ENCODE results near the gene RCBTB2.
"Not testable (repeated sequence)": the region's sequence is repeated elsewhere in the genome, so short reads cannot be mapped to it uniquely, and the experiment has no call there.

The RCBTB2 gene

DNA sequence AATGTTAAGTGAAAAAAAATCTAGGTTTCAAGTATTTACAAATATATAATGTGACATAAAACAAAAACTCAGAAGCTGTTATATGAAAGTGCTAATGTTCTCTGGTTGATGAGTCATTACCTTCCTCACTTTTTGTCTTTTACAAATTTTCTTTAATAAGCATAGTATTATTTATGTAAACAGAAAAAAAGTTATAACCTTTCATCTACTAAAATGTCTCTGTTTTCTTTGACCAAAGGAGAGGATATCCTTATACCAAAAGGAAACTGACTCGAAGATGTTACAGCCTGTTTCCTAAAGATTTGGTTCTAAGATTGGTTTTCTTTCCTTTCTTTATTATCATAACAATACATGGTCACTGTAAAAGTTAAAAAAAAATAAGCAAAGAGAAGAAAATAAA is 38.0 kb downstream of the RCBTB2 start:
- no peak for DNase-seq (ENCODE audit: low read depth, low spot score)

DNA sequence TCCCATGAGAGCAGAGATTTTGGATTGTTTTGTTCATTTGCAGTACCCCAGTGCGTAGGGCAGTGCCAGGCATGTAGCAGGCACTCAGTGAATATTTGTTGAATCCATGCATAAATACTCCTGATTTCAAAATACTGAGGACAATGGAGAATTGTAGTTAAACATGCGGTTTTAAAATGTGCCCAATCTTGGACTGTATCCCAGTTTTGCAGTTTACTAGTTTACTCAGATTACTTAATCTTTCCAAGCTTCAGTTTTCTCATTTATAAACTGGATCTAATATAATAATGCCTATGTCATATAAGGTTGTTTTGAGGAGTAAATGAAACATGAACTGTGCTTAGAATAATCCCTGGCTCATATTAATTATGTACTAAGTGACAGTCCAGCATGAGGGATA is 39.0 kb downstream of the RCBTB2 start:
- DNase-seq (ENCODE audit: low read depth, low spot score), result no peak

DNA sequence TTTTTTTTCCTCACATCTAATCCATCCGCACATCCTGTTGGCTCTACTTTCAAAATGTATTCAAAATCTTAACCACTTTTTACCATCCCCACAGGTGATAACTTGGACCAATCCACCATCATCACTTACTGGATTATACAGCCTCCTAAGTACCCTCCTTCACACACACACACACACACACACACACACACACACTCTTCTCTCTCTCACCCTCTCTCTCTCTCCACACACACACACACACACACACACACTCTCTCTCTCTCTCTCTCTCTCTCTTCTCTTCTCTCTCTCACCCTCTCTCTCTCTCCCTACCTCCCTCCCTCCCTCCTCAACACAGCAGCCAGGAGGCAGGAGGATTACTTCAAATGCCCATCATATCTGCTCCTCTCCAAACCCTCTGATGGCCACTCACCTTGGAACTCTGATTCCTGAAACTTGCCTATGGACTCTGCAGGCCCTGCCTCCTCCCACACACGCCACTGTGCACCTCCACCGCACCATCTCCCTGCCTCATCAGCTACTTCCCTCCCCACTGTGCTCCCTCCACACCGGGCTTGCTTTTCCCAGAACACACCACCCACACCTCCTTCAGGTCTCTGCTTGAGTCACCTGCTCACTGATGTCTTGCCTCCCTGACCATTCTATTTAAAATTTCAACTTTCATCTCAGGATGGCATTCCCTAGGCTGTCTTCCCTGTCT is 39.7 kb downstream of the RCBTB2 start:
- no peak for DNase-seq (ENCODE audit: low read depth, low spot score)

DNA sequence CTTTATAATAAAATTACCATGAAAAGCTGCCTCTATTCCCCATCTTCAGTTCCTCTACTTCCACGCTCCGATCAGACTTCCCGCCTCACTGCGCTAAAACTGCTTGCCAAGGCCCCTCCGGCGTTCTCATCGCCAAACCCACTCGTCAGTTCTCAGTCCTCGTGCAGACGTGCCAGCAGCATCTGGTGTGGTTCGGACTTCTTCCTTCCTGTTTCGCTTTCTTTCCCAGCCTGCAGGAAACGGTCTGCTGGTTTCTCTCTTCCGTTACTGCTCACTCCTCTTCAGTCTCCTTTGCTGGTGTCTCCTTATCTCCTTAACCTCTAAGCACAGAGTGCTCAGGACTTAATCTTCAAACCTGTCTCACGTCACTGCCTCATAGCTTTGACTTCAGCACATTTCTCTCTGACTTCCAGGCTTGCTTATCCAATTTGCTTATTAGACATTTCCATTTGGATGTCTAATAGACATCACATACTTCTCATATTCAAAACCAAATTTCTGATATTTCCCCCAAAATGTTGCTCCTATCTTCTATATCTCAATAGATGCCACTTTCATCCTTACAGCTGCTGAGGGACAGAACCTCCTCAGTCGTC is 40.3 kb downstream of the RCBTB2 start:
- no peak for DNase-seq (ENCODE audit: low read depth, low spot score)

DNA sequence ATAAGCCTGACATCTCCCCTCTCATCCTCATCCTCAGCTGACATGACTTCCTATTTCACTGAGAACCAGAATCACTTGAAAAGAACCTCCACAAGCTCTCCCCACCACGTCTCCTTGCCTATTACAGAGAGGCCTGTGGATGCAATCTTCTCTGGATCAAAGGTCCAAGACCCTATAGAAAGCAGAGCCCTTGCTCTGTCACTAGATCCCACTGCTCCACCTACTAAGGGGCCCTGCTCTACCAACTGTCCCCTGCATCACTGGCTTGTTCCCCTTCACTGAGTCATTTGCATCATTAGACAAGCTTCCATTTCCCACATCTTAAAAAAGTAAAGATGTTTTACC is 40.8 kb downstream of the RCBTB2 start:
- DNase-seq (ENCODE audit: low read depth, low spot score), result no peak

DNA sequence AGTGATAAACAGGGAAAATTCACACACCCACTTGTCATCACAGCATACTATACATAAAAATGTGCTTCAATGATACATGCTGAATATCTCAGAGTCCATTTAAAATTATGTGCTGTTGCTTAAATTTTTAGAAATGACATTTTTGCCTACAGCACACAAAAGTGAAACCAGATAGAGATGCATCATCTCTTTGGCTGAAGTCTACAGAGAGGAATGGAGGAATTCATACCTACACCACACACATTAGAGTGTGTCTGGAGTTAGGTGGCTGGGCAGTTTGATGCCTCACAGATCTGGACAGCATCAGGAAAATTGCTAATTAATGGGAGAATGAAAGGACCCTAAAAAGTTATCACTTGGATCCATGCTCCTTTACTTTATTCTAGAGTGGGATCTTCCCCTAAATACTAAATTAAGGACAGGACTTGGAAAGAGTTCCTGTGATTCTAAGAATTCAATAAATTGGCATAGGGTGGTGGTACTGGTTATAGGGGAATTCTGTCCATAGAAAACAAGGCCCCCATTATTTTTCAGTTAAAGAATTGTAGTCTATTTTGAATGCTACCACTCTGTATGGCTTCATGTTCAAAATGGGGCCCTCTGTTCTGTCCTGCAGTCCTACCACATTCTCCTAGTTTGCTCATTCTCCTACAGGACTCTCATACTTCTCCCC is 41.3 kb downstream of the RCBTB2 start:
- DNase-seq (ENCODE audit: low read depth, low spot score), result no peak

DNA sequence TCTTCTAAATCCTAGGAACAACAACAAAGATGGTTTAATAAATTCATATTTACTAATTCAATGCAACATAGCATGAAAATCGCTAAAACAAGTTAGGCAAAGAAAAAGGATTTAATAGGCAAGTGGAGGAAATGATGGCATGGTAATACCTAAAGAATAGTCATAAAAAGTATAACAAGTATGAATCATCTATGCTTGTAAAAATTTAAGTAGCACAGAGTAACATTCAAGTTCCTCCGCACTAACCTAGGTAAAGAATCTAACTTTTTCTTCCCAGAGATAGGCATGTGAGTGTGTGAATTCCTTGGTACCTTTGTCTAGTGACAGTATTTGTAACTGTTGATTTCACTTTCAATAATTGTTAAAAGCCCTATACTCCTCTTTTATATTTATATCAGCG is 42.6 kb downstream of the RCBTB2 start:
- DNase-seq (ENCODE audit: low read depth, low spot score), result no peak

DNA sequence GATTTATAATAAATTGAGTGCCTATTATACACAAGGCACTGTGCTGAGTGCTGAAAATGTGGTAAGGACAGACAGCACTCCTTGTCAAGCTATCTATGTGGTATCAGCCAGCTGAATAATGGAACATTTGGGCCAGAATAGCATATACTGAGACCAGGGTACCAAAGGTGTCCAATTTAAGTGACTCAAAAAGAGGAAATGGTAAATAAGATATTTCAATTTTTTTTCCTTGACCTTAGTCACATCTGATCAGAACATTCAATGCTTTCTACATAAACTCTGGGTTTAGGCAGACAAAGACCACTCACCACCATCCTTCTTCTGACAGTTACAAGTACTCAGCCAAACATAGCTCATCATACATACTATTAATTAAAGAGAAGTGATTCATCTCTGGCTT is 43.2 kb downstream of the RCBTB2 start:
- DNase-seq (ENCODE audit: low read depth, low spot score), result no peak

DNA sequence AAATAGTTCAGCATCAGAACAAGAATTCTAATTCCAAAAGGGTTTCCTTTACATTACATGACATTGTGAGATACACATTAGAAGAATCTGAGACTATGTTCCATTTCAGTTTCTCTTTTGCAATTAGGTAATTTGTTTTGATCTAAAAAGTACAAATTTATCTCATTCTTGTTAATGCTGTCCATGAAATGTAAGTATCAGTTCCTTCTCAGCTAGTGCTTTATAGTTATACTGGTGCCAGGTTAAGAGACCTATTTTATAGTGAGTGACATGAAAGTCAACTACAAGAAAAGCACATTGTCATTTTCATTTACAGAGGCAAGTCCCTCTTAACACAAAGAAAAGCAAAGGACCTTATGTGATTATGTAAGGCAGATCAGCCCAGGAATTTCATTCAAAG is 43.9 kb downstream of the RCBTB2 start:
- no peak for DNase-seq (ENCODE audit: low read depth, low spot score)

DNA sequence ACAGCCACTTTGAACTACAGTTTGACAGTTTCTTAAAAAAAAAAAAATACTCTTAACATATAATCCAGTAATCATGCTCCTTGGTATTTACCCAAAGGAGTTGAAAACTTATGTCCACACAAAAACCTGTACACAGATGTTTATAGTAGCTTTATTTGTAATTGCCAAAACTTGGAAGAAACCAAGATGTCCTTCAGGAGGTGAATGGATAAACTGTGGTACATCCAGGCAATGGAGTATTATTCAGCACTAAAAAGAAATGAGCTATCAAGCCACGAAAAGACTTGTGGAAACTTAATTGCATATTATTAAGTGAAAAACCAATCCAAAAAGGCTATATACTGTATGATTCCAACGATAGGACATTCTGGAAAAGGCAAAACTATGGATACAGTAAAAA is 44.9 kb downstream of the RCBTB2 start:
- no peak for DNase-seq (ENCODE audit: low read depth, low spot score)

DNA sequence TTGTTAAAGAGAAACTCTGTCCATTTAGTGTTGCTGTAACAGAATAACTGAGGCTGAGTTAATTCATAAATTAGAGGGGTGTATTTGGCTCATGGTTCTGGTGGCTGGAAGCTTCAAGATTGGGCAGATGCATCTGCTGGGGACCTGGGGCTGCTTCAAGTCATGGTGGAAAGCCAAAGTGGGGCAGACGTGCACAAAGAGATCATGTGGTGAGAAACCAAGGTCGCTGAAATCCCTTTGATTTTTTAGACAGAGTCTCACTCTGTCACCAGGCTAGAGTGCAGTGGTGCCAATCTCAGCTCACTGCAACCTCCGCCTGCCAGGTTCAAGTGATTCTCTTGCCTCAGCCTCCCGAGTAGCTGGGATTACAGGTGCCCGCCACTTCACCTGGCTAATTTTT is 46.0 kb downstream of the RCBTB2 start:
- no peak for DNase-seq (ENCODE audit: low read depth, low spot score)

DNA sequence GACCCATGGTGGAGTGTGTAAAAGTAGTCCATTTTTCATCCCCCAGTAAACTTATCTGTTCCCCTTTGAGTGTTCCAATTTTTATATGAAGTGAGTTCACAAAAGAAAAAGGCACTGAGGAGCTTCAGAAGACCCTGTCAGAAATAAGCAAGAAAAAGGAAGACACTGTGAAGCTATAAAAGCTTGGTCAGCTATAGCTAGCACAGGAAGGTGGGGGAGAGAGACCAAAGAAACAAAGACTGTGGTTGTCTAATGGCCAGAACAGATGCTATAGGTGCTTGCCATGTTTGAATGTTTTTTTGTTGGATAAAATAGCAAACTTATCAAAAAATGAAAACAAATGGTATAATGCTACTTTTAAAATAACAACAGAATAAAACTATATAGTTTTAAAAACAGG is 46.5 kb downstream of the RCBTB2 start:
- no peak for DNase-seq (ENCODE audit: low read depth, low spot score)

DNA sequence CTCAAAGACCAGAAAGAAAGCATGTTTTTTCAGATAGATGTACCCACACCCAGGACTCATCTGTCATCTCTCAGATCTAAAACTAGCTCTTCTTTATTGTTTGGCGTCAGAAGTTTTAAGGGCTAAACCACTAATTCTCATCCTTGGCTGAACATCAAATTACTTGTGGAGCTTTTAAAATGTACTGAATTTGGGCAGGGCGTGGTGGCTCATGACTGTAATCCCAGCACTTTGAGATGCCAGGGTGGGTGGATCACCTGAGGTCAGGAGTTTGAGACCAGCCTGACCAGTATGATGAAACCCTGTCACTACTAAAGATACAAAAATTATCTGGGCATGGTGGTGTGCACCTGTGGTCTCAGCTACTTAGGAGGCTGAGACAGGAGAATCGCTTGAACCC is 47.4 kb downstream of the RCBTB2 start:
- no peak for DNase-seq (ENCODE audit: low read depth, low spot score)

DNA sequence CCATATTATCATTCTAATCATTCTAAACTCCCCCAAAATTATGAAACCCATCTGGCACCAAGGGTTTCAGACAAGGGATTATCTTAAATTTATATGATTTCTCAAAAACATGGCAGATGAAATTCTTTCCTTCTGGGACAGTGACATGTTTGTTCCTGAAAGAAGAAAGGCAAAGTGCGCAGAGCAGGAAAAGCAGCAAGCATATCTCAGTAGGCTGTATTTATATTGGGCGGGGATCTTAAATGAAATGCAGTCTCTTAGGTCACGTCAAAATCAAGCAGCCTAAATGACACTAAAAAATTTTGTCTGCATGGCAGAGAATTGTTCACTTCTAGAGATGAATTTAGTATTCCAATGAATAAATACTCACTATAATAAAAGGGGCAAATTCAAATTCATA is 49.3 kb downstream of the RCBTB2 start:
- DNase-seq (ENCODE audit: low read depth, low spot score), result no peak

DNA sequence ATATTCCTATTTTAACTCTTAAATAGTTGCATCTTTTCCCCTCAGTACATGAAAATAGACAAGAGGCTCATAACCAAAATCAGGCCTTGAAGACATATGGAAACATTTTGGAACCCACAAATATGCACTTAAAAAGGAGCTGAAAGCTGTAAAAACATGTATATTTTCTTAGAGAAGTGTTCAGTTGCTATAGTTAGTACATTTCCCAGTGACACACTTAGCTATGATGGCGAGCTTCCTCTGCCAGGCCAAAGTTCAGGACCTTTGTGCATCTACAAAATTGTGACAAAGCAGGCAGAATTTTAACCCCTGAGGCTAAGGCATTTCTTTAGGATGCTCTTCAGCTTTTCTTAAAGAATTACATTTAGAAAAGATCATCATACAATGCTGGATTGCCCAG is 54.5 kb downstream of the RCBTB2 start:
- DNase-seq (ENCODE audit: low read depth, low spot score), result no peak

DNA sequence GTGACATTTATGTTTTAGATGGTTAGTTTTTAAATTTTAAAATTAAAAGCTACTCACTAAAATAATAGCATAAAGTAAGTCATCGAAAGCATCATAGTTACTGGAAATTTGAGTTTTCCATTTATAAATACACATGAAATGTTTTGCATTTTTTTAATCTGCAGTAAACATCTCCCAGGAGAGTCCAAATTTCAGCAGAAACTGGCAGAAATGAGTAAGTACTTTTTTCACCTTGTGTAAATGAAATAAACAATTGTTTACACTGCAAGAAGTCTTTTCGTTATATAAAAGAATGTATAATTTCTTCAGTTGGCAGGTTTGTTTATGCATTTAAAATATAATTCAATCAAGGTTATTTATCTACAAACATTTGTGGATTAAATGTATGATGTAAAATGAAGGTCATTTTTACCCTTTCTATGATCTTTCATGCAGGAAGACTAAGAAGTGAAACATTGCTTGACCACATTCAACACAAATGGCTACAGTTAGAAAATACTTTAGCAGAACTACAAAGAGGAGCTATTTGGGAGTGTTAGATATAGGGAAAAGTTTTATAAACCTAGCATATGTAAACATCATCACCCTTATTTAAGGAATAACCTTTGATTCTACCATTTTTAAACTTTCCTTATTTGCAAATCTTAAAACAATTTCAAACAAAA is 55.6 kb downstream of the RCBTB2 start:
- no peak for DNase-seq (ENCODE audit: low read depth, low spot score)

DNA sequence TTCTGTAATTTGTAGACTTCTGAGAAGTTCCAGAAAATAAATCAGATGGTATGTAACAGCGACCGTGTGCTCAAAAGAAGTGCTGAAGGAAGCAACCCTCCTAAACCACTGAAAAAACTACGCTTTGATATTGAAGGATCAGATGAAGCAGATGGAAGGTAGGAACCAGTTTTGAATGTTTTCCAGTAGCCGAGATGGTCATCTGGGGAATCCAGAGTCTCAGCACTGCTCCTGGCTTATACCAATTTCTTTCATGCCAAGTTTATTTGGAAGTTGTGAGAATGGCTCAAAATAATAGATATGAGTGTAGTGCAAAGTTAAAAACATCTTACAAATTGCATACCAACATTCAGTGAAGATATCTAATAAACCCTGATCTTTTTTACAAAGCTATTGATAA is 56.2 kb downstream of the RCBTB2 start:
- DNase-seq (ENCODE audit: low read depth, low spot score), result no peak

DNA sequence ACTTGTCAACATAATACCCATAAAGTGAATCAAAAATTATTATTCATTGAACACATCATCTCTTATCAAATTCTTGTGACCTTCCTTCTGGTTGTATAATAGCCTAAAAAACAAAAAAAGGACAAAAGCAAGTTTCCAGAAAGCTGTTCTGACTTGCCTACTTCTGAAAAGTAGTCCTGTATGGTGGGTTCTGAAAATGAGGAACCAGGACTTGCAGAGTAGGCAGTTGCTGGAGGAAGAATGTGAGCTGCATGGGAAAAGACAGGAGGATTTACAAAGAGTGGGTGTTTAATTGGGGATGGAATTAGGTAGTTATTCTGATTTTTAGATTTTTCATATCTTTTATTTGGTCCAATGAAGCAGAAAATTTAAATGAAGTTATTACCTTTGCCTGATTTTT is 56.7 kb downstream of the RCBTB2 start:
- DNase-seq (ENCODE audit: low read depth, low spot score), result no peak

DNA sequence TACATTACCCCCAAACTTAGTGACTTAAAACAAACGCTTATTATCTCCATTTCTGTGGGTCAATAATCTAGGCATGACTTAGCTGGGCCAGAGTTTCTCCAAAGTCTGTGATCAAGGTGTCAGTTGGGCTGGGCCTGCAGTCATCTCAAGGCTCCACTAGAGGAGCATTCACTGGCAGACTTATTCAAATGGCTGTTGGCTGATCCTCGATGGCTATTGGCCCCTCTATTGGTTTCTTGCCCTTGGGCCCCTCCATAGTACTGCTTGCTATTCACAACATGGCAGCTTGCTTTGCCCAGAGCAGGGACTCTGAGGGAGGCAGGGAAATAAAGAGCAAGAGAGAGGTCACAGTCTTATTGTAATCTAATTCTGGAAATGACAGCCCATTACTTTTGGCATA is 57.6 kb downstream of the RCBTB2 start:
- no peak for DNase-seq (ENCODE audit: low read depth, low spot score)

DNA sequence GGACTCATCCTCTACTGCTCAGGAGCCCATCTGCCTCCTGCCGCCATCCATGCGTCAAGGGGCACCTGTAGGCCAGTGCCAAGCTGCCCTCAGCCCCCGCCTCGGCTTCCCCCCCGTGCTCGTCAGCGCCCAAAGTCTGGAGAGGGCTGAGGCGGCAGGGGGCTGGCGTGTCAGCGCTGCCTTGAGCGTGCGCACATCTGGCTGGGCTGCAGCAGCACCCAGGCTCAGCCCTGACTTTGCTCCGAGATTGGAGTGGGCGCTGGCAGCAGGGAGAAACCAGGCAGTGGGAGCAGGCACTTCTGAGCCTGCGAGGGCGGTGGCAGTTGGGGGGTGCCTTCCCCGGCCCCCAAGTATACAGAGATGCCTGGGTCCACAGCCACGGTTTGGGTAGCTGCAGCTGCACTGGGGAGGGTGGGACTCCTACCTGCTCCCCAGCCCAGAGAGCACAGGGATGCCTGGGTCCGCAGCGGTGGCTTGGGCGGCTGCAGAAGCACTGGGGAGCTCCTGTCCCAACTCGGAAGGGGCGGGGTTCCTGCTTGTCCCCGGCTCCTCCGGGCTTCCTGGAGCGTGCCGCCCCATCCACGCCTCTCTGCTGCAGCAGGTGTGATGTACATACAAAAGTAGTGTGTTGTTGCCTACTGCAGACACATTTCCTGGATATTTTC is 75.2 kb downstream of the RCBTB2 start:
- no peak for DNase-seq (ENCODE audit: low read depth, low spot score)

DNA sequence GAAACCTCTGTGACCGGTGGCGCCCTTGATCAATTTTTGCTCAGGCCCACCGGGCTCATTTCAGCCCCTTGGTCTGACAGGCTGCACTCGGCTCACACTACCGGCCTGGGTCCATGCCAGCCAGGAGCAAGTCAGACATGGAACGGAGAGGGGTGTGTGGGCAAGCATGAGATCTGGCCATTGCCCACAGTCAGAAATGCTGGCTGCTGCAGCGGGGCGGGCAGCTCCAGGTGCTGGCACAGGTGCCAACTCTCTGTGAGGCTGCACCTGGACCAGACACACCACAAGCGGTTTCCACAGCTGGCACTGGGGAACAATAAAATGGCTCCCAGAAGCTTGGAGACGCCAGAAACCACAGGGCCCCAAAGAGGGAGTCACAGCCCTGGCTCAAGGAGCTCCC is 76.3 kb downstream of the RCBTB2 start:
- no peak for DNase-seq (ENCODE audit: low read depth, low spot score)

DNA sequence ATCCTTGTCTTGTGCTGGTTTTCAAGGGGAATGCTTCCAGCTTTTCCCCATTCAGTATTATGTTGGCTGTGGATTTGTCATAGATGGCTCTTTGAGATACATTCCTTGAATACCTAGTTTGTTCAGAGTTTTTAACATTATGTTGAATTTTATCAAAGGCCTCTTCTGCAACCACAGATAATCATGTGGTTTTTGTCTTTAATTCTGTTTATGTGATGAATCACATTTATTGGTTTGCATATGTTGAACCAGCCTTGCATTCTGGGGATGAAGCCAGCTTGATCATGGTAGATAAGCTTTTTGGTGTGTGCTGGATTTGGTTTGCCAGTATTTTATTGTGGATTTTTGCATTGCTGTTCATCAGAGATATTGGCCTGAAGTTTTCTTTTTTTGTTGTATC is 81.7 kb downstream of the RCBTB2 start:
- DNase-seq (ENCODE audit: low read depth, low spot score), result not testable (repeated sequence)

All from iPS DF 19.7 (cell line).